GM10266 (cell line): ENCODE data around the gene SMIM36.

Experiments
- DNase-seq: peaks from one replicate; pipeline ENCODE4 v3.0.0; 2012; ENCODE audit errors: extremely low spot score
- TF ChIP-seq, protein P1 (sequence below): IDR thresholded peaks from 2 replicates; pipeline ENCODE4 v1.5.1; 2012; ENCODE audit warnings: mild to moderate bottlenecking, low read depth; ENCODE audit not compliant: control insufficient read depth, insufficient read depth; ENCODE audit errors: missing control alignments

Gene SMIM36

DNA sequence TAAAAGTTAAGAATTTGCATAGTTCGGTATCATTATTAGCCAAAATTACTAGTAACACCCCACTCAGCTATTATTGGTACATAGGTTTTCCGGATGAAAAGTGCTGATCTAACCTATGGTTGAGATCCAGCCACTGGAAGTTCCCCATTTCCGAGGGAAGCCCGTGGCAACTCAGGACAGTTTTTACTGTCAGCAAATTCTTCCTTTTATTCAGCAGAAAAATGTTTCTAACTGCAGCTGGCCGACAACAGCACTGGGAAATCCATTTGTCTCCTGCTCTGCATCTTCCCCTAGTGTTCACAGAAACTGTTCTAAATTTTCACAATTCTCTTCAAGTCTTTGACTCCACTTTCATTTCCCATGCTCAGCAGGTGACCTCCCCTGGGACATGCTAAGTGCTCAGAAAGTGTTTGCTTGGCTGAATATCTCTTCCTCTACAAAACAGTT lies 74.1 kb downstream of the SMIM36 start:
- peak; percentile 60 for DNase-seq

GRCh38 chr17:55436224-55437158 lies 74.8 kb downstream of the SMIM36 start:
- DNase-seq, result no peak
- TF ChIP-seq, protein P1, sequence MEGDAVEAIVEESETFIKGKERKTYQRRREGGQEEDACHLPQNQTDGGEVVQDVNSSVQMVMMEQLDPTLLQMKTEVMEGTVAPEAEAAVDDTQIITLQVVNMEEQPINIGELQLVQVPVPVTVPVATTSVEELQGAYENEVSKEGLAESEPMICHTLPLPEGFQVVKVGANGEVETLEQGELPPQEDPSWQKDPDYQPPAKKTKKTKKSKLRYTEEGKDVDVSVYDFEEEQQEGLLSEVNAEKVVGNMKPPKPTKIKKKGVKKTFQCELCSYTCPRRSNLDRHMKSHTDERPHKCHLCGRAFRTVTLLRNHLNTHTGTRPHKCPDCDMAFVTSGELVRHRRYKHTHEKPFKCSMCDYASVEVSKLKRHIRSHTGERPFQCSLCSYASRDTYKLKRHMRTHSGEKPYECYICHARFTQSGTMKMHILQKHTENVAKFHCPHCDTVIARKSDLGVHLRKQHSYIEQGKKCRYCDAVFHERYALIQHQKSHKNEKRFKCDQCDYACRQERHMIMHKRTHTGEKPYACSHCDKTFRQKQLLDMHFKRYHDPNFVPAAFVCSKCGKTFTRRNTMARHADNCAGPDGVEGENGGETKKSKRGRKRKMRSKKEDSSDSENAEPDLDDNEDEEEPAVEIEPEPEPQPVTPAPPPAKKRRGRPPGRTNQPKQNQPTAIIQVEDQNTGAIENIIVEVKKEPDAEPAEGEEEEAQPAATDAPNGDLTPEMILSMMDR, result no peak

More for the DNA sequence above, 74.1 kb downstream of the SMIM36 start:
- TF ChIP-seq, protein P1, result no peak

GRCh38 chr17:55435408-55435807 lies 75.8 kb downstream of the SMIM36 start:
- TF ChIP-seq, protein P1, result no peak
- no peak for DNase-seq

DNA sequence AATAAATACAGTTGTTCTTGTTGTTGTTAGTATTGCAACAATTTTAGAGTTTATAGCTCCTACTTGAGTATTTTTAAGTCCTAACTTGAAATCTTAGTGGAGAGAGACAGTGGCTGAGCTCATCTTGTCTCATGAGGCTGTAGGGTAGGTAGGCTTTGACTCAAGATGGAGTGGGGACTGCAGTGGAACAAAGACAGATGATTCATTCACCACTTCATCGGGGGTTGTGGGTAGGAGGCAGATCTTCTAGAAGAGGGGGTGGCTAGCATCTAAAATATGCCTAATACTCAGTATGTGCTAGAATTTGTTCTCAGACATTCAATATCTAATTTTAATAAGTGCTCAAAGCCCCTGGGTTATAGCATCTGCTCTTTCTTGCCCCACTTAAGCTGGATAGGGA lies 76.5 kb downstream of the SMIM36 start:
- no peak for DNase-seq
- TF ChIP-seq, protein P1, result no peak

DNA sequence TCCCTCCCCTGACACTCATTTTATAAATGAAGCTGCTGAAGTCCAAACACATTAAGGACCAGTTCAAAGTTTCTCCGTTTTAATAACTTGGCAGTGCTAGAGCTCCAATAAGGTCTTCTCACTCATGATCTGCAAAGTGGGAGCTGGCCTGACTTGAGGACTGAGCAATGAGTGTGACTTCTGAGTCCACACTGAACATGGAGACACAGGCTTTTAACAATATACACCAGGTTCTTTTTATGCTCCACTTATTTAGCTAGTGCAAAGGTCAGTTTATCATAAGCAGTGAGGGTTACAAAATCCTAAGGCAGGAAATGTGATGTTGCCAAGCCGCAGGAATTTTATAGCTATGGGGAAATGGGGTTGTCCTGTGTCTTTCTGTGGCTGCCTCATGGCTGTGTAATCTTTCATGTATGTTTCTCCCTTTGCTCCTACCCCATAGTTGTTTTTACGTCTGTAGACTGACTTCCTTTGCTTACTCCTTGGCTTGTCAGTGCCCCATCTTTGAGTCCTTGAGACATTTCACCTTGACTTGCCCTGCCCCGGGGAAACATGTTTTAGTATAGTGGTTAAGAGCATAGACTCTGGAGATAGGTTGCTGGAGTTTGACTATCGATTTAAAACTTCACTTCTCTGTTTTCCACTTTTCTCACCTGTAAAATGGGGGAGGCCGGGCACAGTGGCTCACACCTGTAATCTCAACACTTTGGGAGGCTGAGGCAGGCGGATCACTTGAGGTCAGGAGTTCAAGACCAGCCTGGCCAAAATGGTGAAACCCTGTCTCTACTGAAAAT lies 77.4 kb downstream of the SMIM36 start:
- no peak for DNase-seq

GRCh38 chr17:55433029-55433628 lies 78.1 kb downstream of the SMIM36 start:
- TF ChIP-seq, protein P1, result no peak
- DNase-seq, result no peak

More for the DNA sequence above, 77.4 kb downstream of the SMIM36 start:
- TF ChIP-seq, protein P1, result no peak
